GM19468 (cell line): ENCODE results near the gene HES2.
"Not testable (repeated sequence)": the region's sequence is repeated elsewhere in the genome, so short reads cannot be mapped to it uniquely, and the experiment has no call there.

ENCODE experiments used
- ATAC-seq: cut with Tn5 transposase; IDR thresholded peaks from one replicate; pipeline ENCODE4 v1.9.1; 2021; ENCODE audit warnings: mild to moderate bottlenecking, moderate library complexity, moderate number of reproducible peaks; ENCODE audit not compliant: unreplicated experiment; ENCODE audit errors: extremely low read depth

HES2 gene, protein sequence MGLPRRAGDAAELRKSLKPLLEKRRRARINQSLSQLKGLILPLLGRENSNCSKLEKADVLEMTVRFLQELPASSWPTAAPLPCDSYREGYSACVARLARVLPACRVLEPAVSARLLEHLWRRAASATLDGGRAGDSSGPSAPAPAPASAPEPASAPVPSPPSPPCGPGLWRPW

DNA sequence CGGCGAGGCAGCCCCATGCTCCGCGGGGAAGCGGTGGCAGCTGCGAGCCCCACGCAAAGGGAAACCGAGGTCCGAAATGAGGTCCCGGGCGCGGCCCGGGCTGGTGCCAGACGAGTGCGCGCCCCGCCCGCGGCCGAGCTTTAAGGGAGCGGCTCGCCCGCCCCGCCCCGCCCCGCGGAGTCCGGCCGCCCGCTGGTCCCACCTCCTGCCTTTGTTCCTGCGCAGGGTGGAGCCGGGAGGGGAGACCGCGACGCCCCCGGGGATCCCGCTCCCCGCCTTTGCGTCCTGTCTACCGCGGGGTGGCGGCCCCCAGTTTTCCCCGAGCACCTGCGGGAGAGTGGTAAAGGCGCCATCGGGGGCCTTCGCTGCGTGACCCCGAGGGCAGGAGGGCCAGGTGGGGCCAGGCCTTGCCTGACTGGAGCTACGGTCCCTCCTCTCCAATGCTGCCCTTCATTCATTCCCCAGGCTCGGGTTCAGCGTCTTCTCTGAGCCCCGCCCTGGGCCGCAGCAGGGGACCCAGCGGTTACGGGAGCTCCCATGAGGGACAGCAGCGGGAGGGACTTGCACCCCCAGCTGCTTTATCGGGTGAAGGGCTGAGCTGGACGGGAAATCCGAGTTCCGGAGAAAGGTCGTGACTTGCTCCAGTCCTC, at the start of gene HES2:
TSS of gene HES2 (minus strand) at position 116 of the 650 bp plus-strand sequence. CDS start at position 17, 99 bp downstream.
- no peak for ATAC-seq

DNA sequence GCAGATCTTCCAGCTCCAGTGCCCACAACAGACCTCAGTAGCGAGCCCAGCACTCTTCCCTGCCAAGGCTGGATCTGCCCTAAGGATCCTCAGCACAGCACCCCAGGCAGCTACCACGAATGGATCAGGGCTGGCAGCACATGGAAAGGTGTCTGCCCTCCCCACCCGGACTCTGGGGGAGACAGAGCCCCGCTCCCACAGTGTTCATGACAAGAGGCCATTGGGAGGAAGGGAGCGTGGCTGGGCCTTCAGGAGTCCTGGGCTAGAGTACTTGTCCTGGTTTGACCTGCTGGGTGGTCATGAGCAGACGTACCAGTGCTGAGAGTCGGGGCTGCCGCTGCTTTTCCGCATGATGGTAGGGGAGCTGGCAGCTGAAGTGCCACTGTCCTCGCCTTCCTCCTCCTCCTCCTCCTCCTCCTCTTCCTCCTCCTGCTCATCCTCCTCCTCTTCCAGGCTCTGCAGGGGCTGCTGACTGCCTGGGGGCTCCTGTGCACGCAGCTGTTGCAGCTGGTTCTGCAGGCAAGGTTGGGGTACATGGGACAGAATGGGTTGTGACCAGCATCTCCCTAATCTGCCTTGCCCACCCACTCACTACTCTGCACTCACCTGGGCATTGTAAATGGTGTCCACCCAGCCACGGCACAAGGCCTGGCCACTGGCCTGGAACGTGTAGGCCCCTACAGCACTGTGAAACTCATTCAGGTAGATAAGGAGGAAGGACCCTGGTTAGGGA, 49.2 kb upstream of the HES2 start:
- no peak for ATAC-seq

DNA sequence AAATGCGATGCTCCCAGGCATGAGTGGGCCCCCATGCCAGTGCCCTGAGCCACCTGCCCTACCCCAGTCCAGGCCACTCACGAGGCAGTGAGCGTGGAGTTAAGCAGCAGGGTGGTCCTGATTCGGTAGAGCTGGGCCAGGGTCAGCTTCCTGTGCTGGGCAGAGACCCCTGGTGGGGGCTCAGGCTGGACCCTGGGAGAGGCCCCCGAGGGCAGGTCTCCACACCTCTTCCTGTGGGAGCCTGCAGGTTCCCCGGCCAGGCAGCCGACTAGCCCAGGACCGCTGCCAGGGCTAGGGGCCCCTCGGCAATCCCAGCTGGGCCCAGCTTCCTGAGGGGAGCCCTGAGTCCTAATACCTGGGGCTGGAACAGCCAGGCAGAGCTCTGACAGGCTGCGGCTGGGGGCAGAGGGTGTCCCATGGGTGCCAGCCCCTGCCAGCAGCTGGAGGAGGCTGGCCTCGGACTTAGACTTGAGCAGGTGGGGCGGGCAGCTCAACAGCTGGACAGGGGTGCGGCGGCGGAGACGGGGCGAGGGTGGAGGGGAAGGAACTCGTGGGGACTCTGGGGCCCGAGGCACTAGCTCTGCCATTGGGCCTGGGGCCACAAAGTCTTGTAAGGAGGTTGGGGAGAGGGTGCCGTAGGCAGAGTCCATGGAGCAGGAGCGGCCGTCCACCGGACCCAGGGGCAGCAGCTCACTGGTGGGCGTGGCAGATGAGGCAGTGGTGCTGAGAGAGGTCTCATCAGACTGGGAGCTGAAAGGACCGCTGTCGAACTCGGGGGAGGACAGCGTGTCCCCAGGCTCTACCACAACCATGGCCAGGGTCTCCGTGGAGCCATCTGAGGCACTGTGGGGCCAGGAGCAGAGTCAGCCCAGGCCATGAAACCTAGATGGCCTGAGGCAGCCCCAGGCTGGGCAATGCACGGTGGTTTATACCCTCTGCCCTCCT, 48.3 kb upstream of the HES2 start:
- no peak for ATAC-seq

DNA sequence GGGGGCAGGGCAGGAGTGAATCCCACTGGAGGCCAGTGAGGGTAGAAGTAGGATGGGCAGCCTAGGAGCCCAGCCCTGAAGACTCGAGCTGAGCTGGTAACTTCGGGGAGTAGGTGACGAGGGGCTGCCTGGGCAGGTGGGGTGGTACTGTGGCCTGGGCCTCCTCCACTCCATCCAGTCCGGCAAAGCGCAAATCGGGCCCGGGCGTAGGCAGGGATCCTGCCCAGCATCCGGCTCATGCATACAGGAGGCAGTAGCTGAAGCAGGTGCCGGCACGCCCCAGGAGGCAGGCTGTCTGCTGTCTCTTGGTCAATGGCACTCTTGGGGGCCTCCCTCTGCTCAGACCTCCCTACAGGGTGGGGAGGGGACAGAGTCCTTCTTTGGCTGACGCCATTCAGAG, 47.5 kb upstream of the HES2 start:
- no peak for ATAC-seq

DNA sequence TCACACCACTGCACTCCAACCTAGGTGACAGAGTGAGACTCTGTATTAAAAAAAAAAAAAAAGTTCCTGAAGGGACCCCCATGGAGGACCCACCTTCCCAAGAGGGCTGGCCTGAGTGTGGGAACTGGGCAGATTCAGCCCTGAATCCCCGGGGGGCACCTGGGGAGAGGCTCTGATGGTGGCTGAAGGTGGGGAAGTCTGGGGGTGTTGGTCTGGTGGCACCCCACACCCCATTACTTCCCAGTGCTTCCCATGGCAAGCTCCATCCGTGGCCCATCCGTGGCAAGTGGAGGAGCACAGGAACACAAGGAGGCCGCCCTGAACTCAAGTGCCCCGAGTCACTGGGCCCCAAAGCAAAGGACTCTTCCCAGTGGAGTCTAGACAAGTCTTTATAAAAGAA, 47.0 kb upstream of the HES2 start:
- no peak for ATAC-seq

DNA sequence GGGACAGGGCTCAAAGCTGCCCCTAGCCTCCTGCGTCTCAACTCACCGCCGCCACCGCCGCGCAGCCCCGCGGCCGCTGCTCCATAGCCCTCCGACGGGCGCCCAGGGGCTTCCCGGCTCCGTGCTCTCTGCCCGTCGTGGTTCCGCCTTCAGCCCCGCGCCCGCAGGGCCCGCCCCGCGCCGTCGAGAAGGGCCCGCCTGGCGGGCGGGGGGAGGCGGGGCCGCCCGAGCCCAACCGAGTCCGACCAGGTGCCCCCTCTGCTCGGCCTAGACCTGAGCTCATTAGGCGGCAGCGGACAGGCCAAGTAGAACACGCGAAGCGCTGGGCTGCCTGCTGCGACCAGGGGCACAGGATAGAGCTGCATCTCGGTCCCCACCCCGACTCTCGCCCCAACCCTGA, 46.3 kb upstream of the HES2 start, which contains the start of gene TNFRSF25:
TSS of gene TNFRSF25 (minus strand) at position 151 of the 400 bp plus-strand sequence. CDS start at position 85, 66 bp downstream.
- no peak for ATAC-seq

DNA sequence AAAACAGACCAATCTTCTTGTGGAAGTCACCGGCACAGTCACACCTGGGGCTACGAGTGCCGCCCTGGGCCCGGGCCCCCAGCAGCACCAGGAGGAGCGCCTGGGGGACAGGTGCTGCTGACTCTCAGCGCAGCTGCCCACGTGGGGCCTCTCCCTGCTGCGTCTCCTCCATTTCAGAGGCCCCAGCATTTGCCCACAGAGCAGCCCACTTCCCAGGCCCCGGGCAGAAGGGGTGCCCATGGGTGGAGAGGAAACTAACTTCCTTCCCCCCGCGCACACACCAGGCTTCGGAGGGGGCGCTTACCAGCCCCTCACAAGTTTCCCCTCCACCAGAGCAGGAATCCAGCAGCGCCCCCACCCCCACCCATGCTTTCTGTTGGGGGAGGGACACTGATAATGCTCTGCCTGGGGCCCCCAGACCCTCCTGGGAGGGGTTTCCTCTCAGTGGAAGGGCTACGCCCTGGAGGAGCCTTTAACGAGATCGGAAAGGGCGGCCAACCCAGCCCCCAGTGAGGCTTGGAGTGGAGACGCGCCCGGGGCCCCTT, 45.8 kb upstream of the HES2 start:
- no peak for ATAC-seq

DNA sequence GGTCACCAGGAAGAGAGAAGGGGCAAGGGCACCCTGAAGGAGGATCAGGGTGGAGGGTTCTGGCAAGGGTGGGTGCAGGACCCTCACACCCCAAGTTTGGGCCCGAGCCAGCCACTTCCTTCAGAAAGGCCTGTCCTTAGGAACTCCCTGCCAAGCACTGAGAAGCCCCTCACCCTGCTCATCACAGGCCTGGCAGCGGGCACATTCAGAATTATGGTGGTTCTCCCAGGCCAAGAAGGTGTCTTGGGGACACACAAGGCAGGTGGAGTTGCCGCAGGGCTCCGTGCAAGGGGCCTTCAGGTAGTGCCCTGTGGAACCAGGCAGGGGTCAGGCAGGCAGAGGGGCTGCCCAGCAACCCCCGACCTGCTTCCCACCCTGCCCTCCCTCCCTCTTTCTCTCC, 45.2 kb upstream of the HES2 start:
- no peak for ATAC-seq

DNA sequence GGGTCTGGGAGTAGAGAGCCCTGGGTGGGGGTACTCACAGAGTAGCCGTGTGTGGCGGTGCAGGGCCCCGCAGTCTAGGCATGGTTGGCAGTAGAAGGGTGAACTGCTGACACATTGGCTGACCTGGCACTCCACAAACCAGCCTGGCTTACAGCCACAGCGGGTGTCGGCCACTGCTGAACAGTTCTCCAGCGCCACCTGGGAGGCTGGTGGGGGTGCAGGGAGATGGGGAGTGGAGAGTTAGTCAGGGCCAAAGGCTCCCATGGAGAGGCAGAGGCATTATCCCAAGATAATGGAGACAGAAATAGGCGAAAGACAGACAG, 44.8 kb upstream of the HES2 start:
- ATAC-seq: no peak

DNA sequence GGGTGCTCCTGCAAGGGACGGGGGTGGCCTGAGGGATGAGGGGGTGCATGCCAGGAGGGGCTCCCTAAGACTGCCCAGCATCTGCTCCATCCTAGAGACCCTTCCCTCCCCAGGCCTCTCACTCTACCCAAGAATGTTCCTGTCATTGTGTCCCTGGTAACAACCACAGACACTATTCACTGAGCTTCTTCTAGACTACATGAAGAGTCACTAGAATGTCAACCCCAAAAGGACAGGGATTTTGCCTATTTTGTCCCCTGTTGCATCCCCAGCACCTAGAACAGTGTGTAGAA, 43.3 kb upstream of the HES2 start:
- no peak for ATAC-seq

DNA sequence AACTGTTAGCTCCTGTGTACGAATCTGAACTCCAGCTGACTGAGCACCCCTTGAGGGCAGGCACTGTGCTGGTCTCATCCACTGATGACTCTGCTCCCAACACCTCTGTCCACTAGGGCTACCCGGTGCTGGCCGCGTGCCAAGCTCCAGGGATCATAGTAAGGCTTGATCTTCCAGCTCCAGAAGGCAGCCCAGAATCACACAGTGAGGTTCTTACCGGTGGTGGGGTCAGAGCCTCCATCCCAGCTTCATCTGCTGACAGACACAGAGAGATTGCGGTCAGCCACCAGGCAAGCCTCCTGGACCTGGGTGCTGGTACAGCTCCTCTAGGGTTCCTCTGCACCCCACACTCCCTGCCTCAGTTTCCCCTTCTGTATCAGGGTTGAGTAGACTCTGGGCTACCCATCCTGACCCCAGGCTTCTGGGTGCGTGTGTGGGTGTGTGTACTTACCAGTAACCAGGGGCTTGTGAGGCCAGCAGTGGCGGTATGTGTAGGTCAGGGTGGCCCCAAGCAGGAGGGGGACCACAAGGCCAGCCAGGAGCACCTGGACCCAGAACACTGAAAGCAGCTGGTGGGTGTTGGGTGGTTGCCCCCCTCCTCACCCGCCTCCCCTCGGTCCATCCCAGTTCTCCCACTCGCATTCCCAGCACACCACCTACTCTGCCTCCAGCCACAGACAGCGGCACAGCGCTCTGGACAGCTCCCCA, 42.8 kb upstream of the HES2 start:
- ATAC-seq: no peak

DNA sequence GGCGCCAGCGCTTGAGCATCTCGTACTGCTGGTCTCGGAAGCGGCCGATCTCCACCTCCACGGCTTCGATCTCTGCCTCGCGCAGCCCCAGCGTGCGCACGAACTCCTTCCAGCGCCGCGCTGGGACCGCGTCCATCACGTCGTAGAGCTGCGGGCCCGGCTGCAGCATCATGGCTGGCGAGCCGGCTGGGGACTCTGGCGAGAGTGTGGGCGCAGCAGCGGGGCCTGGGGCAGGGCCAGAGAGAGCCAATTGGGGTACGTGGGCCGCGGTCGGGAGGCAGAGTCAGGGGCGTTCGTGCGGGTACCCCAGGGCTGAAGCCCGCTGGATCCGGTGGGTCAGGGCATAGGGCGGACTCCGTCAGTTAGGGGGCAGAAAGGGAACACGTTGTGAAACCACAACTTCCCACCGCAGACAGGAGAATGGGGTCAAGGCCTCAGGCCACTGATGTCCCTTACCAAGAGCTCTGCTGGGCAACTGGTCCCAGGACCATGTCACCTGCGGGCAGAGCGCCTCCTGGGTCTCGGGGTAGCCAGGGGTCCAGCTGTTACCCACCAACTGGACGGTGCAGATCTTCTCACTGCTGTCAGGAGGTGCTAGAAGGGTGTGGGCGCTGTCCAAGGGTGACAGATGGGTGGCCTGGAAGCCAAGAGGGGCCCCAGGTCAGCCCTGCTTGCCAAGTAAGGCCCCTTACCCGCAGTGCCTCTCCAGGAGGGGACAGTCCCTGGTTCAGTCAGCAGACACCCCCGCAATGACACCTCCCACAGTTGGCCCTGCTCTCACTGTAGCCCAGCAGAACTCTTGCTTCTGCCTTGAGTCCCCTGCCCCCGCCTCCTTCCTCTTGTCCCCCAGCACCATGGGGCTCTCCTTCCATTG, 42.1 kb upstream of the HES2 start:
- no peak for ATAC-seq

DNA sequence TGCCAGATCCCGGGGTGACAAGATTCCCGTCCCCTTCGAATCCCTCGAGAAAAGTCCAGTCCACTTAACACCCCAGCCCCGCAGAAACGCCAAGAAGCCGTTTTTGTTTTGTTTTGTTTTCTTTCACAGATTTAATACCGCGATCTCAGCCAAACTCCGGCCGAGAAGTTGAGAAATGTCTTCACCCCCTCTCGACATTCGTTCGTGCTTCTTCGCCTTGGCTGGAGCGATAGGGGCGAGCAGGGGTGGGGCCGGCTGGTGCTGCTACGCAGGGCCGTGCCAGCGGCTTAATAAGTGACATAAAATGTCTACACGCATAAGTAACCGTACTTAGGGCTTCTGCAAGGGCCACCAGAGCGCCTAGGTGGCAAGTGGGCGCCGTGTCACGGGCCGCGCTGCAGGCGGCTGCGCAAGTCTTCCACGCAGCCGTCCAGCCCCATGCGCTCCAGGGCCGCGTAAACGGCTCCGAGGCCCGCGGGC, 41.4 kb upstream of the HES2 start:
- no peak for ATAC-seq

DNA sequence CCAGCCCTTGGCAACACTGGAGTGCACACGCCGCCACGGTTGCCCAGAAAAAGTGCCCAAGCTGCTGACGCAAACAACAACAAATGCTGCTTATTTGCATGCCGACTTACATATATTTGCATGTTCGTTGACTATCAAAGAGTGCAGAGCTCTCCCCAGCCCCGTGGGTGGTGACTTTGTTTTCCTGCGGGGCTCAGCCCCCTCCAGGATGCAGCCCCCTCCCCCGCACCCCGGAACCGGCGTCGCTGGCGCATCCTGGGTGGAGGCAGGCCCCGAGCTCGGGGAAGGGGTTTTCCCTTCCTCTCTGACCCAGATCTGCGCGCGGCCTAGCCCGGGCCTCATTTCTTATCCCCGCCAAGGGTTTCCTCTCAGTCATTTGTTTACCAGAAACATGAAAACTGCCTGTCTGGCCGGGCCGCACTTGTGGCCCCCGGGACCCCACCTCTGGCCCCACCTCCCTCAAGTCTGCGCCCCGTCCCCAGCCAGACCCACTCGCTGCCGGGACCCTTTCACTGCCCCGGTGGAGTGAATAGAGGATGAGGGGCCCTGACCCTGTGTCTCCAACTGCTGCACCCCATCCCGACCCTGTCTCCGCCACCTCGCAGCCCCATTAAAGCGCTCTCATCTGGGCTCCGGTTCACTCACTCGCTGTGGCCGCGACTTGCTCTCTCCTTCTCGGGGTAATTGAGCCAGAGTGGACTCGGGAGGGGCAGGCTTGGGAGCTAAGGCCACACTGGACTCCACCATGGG, 40.8 kb upstream of the HES2 start:
- no peak for ATAC-seq

DNA sequence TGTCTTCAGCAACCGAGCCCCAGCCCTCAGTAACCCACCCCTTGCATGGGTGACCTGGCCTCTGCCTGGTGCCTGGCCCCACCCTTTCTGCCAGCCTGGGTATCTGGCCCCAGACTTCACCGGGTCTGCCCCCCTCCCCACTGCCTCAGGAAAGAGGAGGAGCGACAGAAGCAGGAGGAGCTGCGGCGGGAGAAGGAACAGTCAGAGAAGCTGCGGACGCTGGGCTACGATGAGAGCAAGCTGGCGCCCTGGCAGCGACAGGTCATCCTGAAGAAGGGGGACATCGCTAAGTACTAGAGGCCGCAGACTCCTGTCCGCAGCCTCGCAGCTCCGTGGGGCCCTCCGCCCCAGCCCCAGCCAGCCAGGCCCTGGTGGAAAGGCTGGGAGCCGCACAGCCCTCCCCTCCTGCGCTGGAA, 40.1 kb upstream of the HES2 start:
- no peak for ATAC-seq

DNA sequence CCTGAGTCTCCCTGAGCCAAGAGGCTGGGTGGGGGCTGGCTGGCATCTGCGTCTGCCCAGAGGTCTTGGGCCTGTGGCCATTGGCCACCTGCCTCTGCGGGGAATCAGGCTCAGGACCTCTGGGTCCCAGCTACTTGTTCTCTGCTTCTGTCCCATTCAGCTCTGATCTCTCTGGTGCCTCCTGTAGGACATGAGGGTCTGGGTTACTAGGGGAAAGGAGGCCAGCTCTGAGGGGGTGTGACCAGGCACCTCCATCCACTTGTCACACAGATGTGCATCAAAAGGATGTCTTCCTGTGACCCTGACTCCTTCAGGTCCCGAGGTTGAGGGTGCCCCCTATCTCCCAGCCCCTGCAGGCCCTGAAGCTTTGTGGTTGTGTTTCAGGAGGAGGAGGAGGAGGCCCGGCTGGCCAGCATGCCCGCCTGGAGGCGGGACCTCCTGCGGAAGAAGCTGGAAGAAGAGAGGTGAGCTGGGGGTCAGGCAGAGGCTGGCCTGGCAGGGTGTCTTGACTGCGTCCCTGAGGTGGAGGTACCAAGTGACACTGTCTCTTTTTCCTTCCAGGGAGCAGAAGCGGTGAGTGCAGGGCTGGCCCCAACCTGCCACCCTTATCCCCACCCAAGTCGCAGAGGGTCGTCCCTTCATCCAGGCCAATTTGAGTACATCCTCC, 37.2 kb upstream of the HES2 start:
- ATAC-seq: no peak

DNA sequence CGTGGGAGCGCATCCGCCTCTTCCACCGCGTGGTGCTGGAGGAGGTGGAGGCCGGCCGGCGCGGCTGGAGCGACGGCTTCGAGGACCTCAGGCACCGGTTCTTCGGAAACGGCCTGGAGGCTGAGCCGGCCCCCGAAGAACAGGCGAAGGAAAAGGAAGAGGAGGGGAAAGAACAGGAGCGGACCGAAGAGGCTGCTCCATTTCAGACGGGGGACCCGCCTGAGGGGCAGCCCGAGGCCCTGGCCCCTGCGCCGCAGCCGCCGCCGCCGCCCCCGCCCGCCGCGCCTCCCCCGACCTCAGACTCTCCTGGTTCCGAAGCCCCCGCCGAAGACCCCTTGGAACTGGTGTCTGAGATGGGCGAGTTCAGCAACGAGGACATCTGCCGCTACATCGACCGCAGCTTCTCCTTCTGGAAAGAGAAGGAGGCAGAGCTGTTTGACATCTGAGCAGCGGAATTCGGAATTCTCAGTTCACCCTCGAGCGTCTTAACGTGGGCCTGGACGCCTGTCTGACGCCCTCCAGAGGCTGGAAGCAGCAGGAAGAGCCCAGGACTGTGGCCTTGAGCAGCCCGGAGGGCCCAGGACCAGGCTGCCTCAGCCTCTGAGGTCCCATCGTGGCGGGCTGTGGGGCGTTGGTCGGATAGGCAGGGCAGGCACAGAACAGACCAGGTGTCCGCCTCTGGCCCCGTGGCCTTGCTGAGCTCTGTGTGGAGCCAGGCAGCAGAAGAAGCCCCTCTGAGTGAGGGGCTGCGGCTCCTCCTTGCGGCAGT, 36.2 kb upstream of the HES2 start:
- not testable (repeated sequence) for ATAC-seq
